IPS-NIHi7 (cell line): ENCODE measurements around the gene HDAC7.

Experiments
- DNase-seq: peaks from one replicate; pipeline ENCODE4 v3.0.0; 2012; ENCODE audit warnings: mixed read lengths; ENCODE audit errors: extremely low spot score

The HDAC7 gene

DNA sequence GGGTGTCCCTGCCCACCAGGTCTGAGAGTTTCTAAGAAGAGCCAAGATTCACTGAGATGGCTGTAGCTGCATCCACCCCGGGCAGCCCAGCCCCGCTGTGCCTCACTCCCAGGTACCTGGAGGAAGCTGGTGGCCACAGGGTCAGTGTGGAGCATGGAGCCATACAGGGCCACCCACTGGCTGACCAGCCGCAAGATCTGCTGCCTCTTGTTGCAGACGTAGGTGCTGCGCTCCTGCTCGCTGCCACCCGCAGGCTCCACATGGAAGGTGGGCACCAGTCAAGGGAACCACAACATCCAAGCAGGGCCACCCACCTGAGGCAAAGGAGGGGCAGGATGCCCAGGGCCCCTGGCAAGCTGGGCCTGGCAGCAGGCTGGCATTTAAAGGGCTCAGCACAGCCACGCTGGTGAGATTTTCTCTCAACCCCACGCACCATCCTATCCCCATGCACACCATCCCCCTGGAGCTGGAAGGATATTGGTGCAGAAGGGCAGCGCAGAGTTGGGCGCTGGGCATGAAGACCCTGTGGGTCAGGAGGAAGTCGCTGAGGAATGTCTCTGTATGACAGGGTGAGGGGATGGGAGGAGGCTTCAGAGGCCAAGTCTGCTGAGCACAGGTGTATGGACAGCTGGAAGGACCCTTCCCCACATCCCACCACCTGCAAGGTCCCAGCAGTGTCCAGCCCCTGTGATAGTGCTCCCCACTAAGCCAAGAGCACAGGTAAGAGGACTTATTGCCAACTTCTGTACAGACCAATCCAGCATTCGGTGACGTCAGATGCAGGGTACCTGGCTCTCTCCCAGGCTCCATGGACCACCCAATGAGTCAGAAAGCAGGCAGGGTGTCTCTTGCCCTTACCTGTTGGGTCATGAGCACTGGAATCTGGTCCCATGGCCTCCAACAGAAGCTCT, 71.9 kb downstream of the HDAC7 start:
- no peak for DNase-seq

DNA sequence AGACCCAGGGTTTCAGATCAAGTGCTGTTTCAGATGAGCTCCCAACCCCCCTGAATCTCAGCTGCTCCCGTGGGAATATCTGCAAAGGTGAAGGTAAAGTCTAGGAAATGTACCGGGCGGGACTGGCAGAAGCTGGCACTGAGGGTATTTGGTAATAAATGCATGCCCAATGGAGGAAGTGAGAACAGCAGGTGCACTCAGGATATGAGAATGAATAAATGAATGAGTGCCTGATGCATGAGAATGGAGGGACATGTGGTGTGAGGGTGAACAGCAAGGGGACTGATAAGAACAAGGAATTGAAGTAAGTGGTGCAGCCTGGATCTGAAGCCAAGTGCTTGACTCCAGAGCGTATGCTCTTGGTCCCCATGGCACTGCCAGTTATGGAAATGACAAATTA, 72.6 kb downstream of the HDAC7 start:
- no peak for DNase-seq

DNA sequence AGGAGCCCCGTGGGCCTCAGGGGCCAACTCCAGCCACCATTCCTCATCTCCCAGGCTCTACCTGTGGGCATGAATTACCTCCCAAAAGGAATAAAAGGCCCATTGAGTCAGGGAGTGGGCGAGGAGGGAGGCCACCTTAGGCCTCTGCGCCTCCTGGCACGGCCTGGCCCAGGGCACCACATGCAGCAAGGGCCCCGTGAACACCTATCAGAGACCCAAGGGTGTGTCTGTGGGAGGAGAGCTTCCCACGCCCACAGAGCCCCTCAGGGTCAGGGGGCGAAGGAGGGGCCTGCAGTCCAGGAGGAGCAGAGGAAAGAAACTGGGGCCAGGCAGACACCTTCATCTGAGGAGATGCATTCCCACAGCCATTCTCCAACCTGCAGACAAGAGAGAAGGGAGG, 73.2 kb downstream of the HDAC7 start:
- DNase-seq = no peak

DNA sequence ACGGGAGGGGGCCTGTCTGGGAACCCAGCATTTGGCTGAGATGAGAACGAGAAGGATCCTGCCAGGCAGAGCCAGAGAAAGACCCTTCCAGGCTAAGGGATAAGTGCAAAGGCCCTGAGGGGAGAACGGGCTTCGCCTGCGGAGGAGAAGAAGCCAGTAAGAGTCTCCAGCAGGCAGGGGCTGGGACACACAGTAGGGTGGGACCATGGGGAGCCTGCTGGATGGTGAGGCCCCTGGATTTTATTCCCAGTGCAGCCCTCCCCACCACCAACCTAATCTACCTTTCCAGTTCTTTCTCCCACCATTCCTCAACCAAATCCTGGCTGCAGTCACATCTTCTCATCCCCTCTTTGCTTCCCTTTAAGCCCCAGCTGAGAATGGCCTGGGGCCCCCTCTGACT, 73.6 kb downstream of the HDAC7 start:
- DNase-seq = no peak

DNA sequence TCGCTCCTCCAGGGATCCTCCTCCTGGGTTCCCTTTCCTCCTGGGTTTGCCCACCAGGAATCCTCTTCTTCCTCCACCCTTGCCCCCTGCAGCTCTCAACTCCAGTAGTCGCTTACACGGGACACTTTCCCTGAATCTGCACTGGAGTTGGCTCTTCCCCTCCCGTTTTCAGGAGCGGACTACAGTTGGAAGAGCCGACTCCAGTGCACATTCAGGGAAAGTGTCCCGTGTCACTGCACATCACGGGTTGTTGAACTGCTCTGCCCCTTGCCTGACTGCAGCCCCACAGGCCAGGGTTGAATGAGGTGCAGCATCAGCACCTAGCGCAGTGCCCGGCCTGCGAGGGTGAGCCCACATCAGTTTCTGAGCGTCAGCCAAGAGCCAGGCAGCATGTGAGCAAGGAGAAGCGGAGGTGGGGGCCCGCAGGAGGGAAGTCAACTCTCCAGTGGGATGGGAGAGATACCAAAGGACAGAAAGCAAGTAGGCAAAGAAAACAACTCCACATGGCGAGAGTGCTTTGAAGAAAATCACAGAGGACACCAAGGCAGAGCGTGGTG, 74.1 kb downstream of the HDAC7 start:
- no peak for DNase-seq

DNA sequence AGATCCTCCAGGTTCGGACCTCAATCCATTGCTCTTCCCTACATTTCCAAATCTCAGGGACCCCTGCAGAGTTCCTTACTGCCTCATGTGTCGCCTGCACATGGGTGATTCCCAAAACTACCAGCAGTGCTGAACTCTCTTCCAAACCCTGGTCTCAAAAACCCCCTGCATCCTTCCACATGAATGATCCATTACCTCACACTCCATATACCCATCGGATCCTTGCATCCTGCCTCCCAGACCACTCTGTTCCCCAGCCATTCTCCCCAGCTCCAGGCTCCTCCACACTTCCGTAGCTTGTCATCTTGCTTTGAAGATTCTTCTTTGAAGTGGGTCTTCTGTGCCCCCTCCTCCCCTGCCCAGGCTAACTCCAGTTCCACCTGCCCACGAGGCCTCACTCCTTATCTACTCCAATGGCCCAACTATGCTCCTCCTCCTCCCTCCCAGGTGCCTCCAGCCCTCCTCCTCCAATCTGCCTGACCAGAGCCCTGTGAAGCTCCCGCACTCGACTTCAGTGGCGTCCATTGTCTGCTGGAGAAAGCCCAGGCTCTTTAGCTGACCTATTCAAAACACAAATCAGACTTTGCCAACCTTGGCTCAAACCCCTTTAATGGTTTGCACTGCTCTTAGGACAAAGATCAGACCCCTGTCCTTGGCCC, 74.8 kb downstream of the HDAC7 start:
- DNase-seq = no peak

DNA sequence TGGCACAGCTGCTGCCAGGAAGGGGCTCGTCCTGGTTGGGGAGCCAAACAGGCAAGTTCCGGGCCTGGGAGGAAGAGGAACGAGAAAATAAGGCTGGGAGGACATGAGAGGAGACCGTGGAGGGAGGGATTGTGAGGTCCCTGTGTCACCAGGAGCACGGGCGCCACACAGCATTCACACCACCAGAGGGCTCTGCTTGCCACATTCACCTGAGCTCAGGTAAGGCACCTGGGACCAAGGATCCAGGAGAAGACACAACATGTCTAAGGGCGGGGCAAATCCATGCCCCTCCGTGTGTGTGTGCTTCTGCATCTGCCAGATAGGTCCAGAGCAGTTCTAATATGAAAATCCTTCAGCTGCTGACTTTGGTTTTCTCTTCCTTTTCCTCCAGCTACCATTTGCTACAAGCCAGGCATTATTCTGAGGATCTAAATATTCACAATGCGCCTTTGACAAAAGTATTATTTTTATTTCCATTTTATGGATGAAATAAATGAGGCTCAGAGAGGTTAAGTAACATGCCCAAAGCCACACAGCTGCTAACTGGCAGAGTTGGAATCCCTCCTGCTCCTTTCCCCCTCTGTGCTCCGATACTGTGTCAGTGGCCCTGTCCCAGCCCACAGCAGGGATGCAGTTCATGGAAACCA, 75.6 kb downstream of the HDAC7 start:
- DNase-seq = peak; percentile 87

DNA sequence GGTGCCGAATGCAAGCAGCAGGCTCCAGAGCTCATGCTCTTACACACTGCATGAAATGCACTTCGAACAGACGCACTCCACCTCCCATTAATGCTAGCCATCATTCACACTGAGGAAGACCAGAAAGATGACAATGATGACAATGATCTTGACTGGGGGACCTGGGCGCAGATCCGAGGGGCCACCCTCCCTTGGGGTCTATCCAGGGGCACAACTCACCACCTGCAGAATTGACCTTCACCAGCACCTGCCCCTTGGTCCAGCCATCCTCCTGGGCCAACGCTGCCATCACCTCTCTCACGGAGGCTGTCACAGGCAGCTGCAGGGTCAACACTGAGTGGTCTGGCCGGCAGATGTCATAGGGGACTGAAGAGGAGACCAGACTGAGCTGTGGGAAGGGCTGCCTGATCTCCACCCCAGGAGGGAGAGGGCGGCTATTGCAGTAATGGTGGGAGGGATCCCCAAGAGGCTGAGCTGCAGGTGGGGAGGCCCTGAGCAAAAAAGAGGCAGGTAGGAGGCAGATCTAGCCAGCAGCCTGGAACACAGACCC, 76.3 kb downstream of the HDAC7 start:
- DNase-seq = no peak

DNA sequence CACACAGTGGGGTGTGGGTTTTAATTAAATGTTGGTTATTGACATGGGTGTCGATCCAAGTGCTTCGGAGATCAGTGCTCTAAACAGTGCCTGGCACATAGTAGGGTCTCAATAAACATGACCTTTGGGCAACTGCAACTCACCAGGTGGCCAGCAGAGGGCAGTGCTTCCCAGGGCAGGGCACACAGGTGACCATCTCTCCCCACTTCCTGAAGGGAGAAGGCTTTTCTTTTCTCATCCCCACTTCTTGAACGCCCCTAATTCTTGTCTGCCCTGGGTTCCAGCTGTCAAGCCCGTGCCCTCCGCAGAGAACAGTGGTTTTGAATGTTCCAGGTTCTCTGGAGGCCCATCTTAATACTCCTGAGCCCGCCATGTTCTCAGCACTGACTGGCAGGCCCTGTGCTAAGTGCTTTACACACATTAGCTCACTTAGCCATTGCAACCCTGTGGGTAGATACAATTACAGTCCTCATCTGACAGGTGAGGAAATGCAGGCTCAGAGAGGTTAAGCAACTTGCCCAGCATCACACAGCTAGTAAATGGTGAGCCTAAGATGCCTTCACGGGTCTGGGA, 77.4 kb downstream of the HDAC7 start:
- peak; percentile 77 for DNase-seq

DNA sequence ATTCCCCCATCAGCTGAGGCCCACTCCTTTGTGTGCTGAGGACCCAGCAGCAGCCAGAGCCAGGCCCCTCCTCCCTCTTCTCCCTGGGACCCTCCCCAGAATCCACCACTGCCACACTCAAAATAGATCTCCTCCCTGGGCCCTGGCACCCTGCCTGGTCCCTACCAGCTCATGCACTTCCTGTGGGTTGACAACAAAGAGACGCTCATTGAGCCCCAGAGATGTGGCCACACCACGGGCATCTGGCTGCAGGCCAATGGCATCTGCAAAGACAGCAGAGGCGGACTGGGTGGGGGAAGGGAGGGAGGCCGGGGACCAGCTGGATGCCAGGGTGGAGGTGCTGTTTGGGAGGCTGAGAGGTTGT, 78.4 kb downstream of the HDAC7 start:
- DNase-seq = no peak

DNA sequence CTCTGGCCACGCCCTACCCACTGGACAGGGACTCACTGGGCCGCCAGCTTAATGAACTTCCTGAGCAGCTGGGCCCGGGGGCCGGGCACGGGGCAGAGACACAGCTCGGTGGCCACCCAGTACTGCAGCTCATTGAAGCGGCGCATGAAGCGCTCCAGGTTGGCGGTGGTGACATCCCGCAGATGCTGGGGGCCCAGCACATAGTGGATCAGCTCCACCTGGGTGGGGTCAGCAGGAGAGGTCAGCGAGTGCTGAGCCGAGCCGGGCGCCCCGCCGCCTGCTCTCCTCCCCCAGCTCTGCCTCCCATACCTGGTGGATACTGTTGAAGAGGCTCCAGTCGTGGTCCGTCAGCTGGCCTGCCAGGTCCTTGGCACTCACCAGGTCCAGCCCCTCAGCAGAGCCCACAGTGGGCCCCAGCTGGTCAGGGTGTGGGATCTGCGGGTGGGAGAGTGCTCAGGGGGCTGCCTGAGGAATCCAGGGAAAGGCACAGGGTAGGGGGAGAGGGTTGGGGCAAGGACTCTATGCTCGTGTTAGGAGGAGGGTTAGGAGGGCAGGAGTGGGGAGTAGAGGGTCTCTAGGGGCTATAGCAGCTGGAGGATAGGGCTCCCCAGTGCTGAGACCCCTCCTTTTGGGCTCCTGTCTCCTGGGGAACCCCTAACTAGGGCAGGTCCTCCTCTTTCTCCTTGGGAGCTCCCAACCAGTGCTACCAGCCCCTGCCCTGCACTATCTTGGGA, 78.9 kb downstream of the HDAC7 start:
- no peak for DNase-seq

DNA sequence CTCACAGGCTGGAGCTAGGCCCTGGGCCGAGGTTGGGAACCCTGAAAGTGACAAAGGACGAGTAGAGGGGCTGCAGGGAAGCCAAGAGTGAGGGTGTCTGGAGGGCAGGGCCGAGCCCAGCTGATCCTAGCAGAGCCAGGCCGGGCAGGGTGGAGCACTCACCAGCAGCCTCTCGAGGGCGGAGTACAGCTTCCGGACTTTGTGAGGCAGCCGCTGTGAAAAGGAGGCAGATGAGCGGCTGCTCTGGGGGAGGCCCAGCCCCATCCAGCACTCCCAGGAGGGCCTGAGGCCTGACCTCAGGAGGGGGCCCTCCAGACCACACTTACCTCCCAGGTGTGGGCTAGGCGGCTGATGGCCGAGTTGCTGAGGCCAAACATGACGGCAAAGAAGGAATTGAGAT, 79.7 kb downstream of the HDAC7 start:
- DNase-seq = no peak

DNA sequence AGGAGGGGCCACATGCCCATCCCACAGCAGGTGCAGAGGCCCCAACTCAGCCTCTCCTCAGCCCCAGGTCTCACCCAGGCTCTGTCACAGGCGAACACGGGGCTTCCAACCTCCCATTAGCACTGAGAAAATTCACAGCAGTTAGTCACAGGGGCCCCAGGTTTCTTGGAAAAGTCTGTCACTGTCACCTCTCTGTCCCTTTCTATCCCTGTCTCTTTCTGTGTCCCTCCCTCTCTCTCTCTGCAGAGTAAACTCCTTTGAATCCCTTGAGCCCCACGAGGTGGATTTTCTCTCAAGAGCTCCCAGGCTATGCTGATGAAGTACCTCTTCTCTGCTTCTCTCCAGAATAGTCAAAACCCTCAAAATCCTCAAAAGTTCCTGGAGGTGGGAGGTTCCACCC, 80.4 kb downstream of the HDAC7 start:
- no peak for DNase-seq

DNA sequence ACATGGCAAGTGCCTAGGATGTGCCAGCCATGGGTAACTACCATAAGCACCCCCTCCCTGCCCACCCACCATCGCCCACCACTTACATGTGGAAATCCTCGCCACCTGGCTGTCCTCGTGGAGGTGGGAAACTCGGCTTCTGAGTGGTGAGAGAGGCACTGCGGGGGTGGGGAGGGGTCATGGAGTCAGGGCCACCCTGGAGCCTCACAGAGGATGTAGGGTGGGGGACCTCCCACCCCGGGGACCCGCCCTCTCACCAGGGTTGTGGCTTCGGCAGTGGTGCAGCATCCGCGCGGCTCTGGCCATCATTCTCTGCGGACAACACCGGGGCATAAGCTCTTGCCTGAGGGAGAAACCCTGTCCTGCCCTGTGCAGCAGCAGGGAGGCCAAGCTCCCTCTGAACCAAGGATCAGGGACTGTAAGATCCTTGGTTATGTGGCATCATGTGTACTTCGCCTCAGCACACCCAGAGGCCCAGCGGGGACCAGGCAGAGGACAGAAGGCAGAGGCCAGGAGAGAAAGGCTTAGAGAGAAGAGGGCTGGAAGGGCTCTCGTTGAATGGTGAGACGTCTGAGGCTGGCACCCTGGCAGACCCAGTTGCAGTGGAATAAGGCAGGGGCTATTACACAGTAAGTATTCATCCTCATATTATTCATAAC, 81.6 kb downstream of the HDAC7 start:
- no peak for DNase-seq

DNA sequence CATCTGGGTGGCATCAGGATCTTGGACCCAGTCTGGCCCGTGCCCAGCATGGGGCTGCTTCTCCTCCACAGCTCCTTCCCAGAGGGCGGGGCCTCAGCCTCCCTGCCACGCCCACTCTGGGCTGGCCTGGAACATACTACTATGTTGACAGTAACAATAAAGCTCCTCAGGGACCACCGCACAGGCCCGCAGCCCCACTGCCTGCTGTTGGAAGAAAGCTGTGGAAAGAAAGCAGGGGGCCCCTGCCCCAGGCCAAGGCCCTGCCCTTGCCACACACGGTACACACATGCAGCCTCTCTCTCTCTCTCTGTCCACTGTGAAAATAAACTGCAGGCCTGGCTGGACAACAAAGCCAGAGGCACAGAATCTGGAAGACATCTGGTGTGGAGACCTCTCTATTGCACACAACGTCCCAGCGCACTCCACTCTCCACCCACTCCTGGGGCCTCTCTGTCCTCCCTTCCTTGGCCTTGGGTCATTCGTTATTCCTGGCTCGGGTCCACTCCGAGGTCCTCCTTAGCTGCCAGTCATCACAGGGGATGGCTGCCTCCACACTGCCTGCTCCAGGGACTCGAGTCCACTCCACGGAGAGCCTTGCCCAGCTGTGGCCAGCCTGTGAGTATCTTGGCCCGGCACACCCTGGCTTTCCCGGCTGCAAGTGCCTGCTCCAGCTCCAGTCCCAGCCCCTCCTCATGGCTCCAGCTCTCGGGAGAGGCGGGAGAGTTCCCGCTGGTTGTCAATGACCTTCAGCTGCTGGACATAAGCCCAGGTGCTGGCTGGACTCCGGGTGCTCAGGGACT, 82.6 kb downstream of the HDAC7 start:
- peak; percentile 41 for DNase-seq

DNA sequence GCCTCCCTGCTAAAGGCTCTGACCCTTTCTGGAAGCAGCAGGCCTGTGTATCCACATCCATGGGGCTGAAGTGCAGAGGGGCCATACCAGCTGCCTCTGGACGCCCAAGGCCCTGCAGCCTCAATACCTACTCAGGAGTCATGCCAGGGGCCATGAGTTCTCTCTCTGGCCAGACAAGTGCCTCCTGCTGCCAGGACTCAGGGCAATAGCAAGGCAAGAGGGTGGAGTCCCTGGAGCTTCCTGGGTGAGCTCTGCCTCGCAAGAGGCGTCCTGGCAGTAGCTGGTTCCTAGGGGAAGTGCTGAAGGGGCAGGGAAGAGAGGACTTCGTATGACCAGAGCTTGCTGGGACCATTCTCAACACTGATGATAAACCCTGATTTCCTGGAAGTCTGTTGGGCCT, 83.5 kb downstream of the HDAC7 start:
- DNase-seq = no peak

DNA sequence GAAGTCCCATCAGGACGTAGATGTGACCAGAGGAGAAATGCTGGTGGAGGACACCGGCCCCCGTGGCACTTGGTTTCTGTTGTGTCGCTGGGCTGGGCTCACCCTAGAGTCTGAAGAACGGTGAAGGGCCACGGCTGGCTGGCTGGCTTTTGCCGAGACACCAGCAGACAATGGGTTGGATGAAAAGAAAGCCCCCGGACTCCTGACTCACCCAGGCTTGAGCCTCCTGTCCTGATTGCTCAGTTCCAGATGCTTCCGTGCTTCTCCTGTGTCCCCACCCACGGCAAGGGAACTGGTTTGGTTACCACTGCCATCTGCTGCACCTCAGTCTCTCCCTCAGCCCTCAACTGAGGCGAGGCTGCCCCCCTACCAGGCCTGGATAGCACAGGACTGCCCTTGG, 84.1 kb downstream of the HDAC7 start:
- no peak for DNase-seq

DNA sequence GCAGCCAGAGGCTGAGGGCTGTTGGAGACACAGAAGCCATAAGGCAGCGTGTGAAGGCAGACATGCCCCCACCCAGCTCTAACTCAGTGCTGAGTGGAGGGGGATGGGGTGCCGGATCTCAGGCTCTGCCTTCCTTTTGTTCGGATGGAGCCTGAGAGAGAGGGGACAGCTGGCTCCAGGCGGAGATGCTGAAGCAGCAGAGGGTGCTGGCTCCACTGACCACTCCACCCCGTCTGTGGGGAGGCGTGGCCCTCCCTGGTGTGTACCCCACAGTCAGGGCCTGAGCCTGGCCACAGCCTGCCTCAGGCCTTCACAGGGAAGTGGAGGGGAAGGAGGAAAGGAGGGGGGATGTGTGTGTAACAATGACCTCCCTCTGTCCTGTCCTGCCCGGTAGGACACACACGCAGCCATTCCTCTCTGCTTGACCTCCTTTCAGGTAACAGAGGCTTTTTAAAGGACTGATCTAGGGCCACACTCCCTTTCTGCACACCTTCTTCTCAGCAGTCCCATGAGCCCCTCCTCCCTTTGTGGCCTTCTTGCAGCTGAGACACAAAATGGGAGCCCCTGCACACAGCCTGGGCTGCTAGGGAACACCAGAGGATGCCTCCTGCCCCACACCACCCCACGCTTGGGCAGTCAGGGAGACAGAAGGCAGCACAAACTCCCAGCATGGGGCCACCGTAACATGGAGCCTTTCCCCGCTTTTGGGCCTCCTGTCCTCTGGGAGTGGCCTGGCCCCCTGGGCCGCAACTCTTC, 84.8 kb downstream of the HDAC7 start:
- peak; percentile 57 for DNase-seq

DNA sequence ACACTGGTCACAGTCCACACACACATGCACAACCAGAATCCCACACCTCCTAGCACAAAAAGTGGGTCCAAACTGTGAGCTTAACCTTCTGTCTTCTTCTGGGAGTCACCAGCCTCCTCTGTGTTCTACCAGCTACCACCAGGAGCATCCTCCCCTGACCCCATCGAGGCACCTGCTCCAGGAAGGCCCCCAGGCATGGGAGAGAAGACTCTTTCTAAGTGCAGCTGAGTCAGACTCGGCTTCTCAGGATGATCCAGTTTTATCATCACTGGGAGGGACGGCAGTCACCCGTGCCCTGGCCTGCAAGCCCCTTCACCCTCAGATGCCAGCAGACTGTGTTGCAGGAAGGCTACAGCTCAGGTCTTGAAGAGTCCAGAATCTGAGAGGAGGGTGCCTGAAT, 86.6 kb downstream of the HDAC7 start:
- DNase-seq = no peak
